ENCODE data around the gene PROSER2.
A peak's percentile ranks its signal among the peaks of the same experiment; 100 is the strongest.

Gene PROSER2

GRCh38 chr10:11830836-11831519, 7.8 kb downstream of the PROSER2 start:
- Mint-ChIP-seq H3K27me3 (peaks cover 74% of the 10 kb centered on the region), H3K4me3 (no peak overlapping the region), H3K27ac (ENCODE audit: low read depth) (no peak overlapping the region), H3K9me3 (no peaks in the 10 kb centered on the region), H3K36me3 (ENCODE audit: insufficient read depth) (no peaks in the 10 kb centered on the region), H3K4me1 (no peaks in the 10 kb centered on the region)
- DNase-seq (ENCODE audit: low spot score in 2 of 2) = no peak
- no peak for ATAC-seq (replicated peaks; ENCODE audit: extremely low read depth, poor library complexity, severe bottlenecking)

GRCh38 chr10:11831520-11831951, 8.4 kb downstream of the PROSER2 start:
- Mint-ChIP-seq H3K9me3 (no peaks in the 10 kb centered on the region), H3K27me3 (peaks cover 71% of the 10 kb centered on the region), H3K4me3 (no peak overlapping the region), H3K27ac (ENCODE audit: low read depth) (no peak overlapping the region), H3K4me1 (no peaks in the 10 kb centered on the region), H3K36me3 (ENCODE audit: insufficient read depth) (no peaks in the 10 kb centered on the region)
- DNase-seq (ENCODE audit: low spot score in 2 of 2) = no peak
- ATAC-seq (replicated peaks; ENCODE audit: extremely low read depth, poor library complexity, severe bottlenecking) = no peak

- no peak overlapping the region for H3K27ac Mint-ChIP-seq (ENCODE audit: low read depth)
- no peak for DNase-seq (ENCODE audit: low spot score in 2 of 2)
These were observed 8.9 kb downstream of the PROSER2 start for GRCh38 chr10:11832042-11832441.

GRCh38 chr10:11835061-11835460, 11.9 kb downstream of the PROSER2 start:
- H3K36me3 Mint-ChIP-seq (ENCODE audit: insufficient read depth) = no peaks in the 10 kb centered on the region
- peaks cover 65% of the 10 kb centered on the region for H3K27me3 Mint-ChIP-seq
- no peak overlapping the region for H3K4me3 Mint-ChIP-seq
- H3K9me3 Mint-ChIP-seq = no peaks in the 10 kb centered on the region
- no peak overlapping the region for H3K27ac Mint-ChIP-seq (ENCODE audit: low read depth)
- no peak for ATAC-seq (replicated peaks; ENCODE audit: extremely low read depth, poor library complexity, severe bottlenecking)
- H3K4me1 Mint-ChIP-seq = peaks cover 11% of the 10 kb centered on the region
- no peak for DNase-seq (ENCODE audit: low spot score in 2 of 2)

More at GRCh38 chr10:11832042-11832441, 8.9 kb downstream of the PROSER2 start:
- peaks cover under 1% of the 10 kb centered on the region for H3K4me1 Mint-ChIP-seq
- no peaks in the 10 kb centered on the region for H3K9me3 Mint-ChIP-seq
- ATAC-seq (replicated peaks; ENCODE audit: extremely low read depth, poor library complexity, severe bottlenecking) = no peak
- H3K36me3 Mint-ChIP-seq (ENCODE audit: insufficient read depth) = no peaks in the 10 kb centered on the region
- H3K4me3 Mint-ChIP-seq = no peak overlapping the region
- peaks cover 71% of the 10 kb centered on the region for H3K27me3 Mint-ChIP-seq

GRCh38 chr10:11835704-11836103, 12.5 kb downstream of the PROSER2 start:
- H3K4me1 Mint-ChIP-seq = peaks cover 11% of the 10 kb centered on the region
- peaks cover 59% of the 10 kb centered on the region for H3K27me3 Mint-ChIP-seq
- no peak overlapping the region for H3K4me3 Mint-ChIP-seq
- ATAC-seq (replicated peaks; ENCODE audit: extremely low read depth, poor library complexity, severe bottlenecking) (no peak), DNase-seq (ENCODE audit: low spot score in 2 of 2) (no peak)
- no peaks in the 10 kb centered on the region for H3K9me3 Mint-ChIP-seq
- H3K36me3 Mint-ChIP-seq (ENCODE audit: insufficient read depth) = no peaks in the 10 kb centered on the region
- H3K27ac Mint-ChIP-seq (ENCODE audit: low read depth) = no peak overlapping the region

- no peak overlapping the region for H3K4me3 Mint-ChIP-seq
These were observed 14.4 kb downstream of the PROSER2 start for GRCh38 chr10:11837372-11838161.

GRCh38 chr10:11838298-11838852, 15.2 kb downstream of the PROSER2 start:
- Mint-ChIP-seq H3K4me3 (no peak overlapping the region), H3K27me3 (peaks cover 37% of the 10 kb centered on the region)
- no peak for ATAC-seq (replicated peaks; ENCODE audit: extremely low read depth, poor library complexity, severe bottlenecking)

More at GRCh38 chr10:11837372-11838161, 14.4 kb downstream of the PROSER2 start:
- peaks cover 11% of the 10 kb centered on the region for H3K4me1 Mint-ChIP-seq
- no peaks in the 10 kb centered on the region for H3K36me3 Mint-ChIP-seq (ENCODE audit: insufficient read depth)
- H3K9me3 Mint-ChIP-seq = no peaks in the 10 kb centered on the region
- ATAC-seq (replicated peaks; ENCODE audit: extremely low read depth, poor library complexity, severe bottlenecking) (no peak), DNase-seq (ENCODE audit: low spot score in 2 of 2) (no peak)
- H3K27me3 Mint-ChIP-seq = peaks cover 42% of the 10 kb centered on the region
- H3K27ac Mint-ChIP-seq (ENCODE audit: low read depth) = no peak overlapping the region

GRCh38 chr10:11841375-11841774, 18.2 kb downstream of the PROSER2 start:
- Mint-ChIP-seq H3K36me3 (ENCODE audit: insufficient read depth) (no peaks in the 10 kb centered on the region), H3K27me3 (peaks cover 44% of the 10 kb centered on the region), H3K27ac (ENCODE audit: low read depth) (no peak overlapping the region), H3K9me3 (no peaks in the 10 kb centered on the region), H3K4me1 (peaks cover 15% of the 10 kb centered on the region), H3K4me3 (no peak overlapping the region)
- DNase-seq (ENCODE audit: low spot score in 2 of 2) (no peak), ATAC-seq (replicated peaks; ENCODE audit: extremely low read depth, poor library complexity, severe bottlenecking) (no peak)

More at GRCh38 chr10:11838298-11838852, 15.2 kb downstream of the PROSER2 start:
- H3K4me1 Mint-ChIP-seq = peaks cover 11% of the 10 kb centered on the region
- no peaks in the 10 kb centered on the region for H3K9me3 Mint-ChIP-seq
- H3K27ac Mint-ChIP-seq (ENCODE audit: low read depth) = no peak overlapping the region
- DNase-seq (ENCODE audit: low spot score in 2 of 2) = no peak
- no peaks in the 10 kb centered on the region for H3K36me3 Mint-ChIP-seq (ENCODE audit: insufficient read depth)

- ATAC-seq (replicated peaks; ENCODE audit: extremely low read depth, poor library complexity, severe bottlenecking) = no peak
- Mint-ChIP-seq H3K9me3 (no peaks in the 10 kb centered on the region), H3K27ac (ENCODE audit: low read depth) (no peak overlapping the region), H3K36me3 (ENCODE audit: insufficient read depth) (peaks cover 1% of the 10 kb centered on the region), H3K4me3 (no peak overlapping the region), H3K27me3 (peaks cover 44% of the 10 kb centered on the region), H3K4me1 (peaks cover 11% of the 10 kb centered on the region)
- DNase-seq (ENCODE audit: low spot score in 2 of 2) = no peak
These were observed 19.3 kb downstream of the PROSER2 start for GRCh38 chr10:11842411-11842810.

- no peak for DNase-seq (ENCODE audit: low spot score in 2 of 2)
- no peak overlapping the region for H3K4me3 Mint-ChIP-seq
- H3K4me1 Mint-ChIP-seq = peaks cover 4% of the 10 kb centered on the region
- H3K27ac Mint-ChIP-seq (ENCODE audit: low read depth) = peak overlapping the region; percentile 56
- no peak for ATAC-seq (replicated peaks; ENCODE audit: extremely low read depth, poor library complexity, severe bottlenecking)
- peaks cover 47% of the 10 kb centered on the region for H3K27me3 Mint-ChIP-seq
- no peaks in the 10 kb centered on the region for H3K9me3 Mint-ChIP-seq
- H3K36me3 Mint-ChIP-seq (ENCODE audit: insufficient read depth) = peaks cover 1% of the 10 kb centered on the region
These were observed 22.0 kb downstream of the PROSER2 start for GRCh38 chr10:11845113-11845512.

- H3K4me1 Mint-ChIP-seq = peaks cover 4% of the 10 kb centered on the region
- H3K27me3 Mint-ChIP-seq = peaks cover 59% of the 10 kb centered on the region
- H3K27ac Mint-ChIP-seq (ENCODE audit: low read depth) = no peak overlapping the region
- DNase-seq (ENCODE audit: low spot score in 2 of 2) (no peak), ATAC-seq (replicated peaks; ENCODE audit: extremely low read depth, poor library complexity, severe bottlenecking) (no peak)
- H3K9me3 Mint-ChIP-seq = no peaks in the 10 kb centered on the region
- no peak overlapping the region for H3K4me3 Mint-ChIP-seq
- H3K36me3 Mint-ChIP-seq (ENCODE audit: insufficient read depth) = peaks cover 1% of the 10 kb centered on the region
These were observed 23.4 kb downstream of the PROSER2 start for GRCh38 chr10:11846542-11846941.

GRCh38 chr10:11849277-11849676, 26.1 kb downstream of the PROSER2 start:
- peaks cover 1% of the 10 kb centered on the region for H3K36me3 Mint-ChIP-seq (ENCODE audit: insufficient read depth)
- no peaks in the 10 kb centered on the region for H3K9me3 Mint-ChIP-seq
- DNase-seq (ENCODE audit: low spot score in 2 of 2) (no peak), ATAC-seq (replicated peaks; ENCODE audit: extremely low read depth, poor library complexity, severe bottlenecking) (no peak)
- H3K27me3 Mint-ChIP-seq = peaks cover 69% of the 10 kb centered on the region
- no peak overlapping the region for H3K27ac Mint-ChIP-seq (ENCODE audit: low read depth)
- H3K4me3 Mint-ChIP-seq = no peak overlapping the region
- H3K4me1 Mint-ChIP-seq = peaks cover 4% of the 10 kb centered on the region

Measured in central memory CD8-positive, alpha-beta T cell (primary cell).